Activated CD8-positive, alpha-beta memory T cell treated with anti-CD3 and anti-CD28 coated beads for 48 hours (primary cell): Measurements from ENCODE around the gene CCL11.

Experiments used
- DNase-seq, 3 experiments: peaks; one replicate each; pipeline ENCODE4 v3.0.0-alpha.2; 2020; ENCODE audit warnings: low read depth in 2 of 3, low spot score in 2 of 3

The CCL11 gene

GRCh38 chr17:34285286-34285792 is at the start of gene CCL11:
Gene CCL11, plus strand, starts transcription at chr17:34285742. Its CDS starts 67 bp downstream, at chr17:34285809.
- no peak for DNase-seq

- no peak for DNase-seq
Observed at GRCh38 chr17:34236281-34236892, 49.2 kb upstream of the CCL11 start.

- DNase-seq = no peak
Observed at GRCh38 chr17:34237458-34237857, 48.1 kb upstream of the CCL11 start.

- DNase-seq = no peak
Observed at GRCh38 chr17:34241062-34241461, 44.5 kb upstream of the CCL11 start.

- no peak for DNase-seq
Observed at GRCh38 chr17:34242587-34243363, 42.8 kb upstream of the CCL11 start.

- no peak for DNase-seq
Observed at GRCh38 chr17:34243364-34244320, 41.9 kb upstream of the CCL11 start.

- no peak for DNase-seq
Observed at GRCh38 chr17:34245351-34245905, 40.1 kb upstream of the CCL11 start.

- no peak for DNase-seq
Observed at GRCh38 chr17:34246446-34246845, 39.1 kb upstream of the CCL11 start.

GRCh38 chr17:34246881-34247280 is 38.7 kb upstream of the CCL11 start:
- DNase-seq = no peak

- DNase-seq = no peak
Observed at GRCh38 chr17:34248511-34249024, 37.0 kb upstream of the CCL11 start.

GRCh38 chr17:34249061-34249460 is 36.5 kb upstream of the CCL11 start:
- no peak for DNase-seq

- no peak for DNase-seq
Observed at GRCh38 chr17:34249478-34249877, 36.1 kb upstream of the CCL11 start.

- no peak for DNase-seq
Observed at GRCh38 chr17:34251186-34251585, 34.4 kb upstream of the CCL11 start.

- no peak for DNase-seq
Observed at GRCh38 chr17:34252095-34252443, 33.5 kb upstream of the CCL11 start.

GRCh38 chr17:34252444-34253138 is 33.0 kb upstream of the CCL11 start:
- no peak for DNase-seq

GRCh38 chr17:34253139-34253525 is 32.4 kb upstream of the CCL11 start:
- no peak for DNase-seq

GRCh38 chr17:34254146-34254545 is 31.4 kb upstream of the CCL11 start:
- DNase-seq = no peak

GRCh38 chr17:34254651-34255380 is 30.7 kb upstream of the CCL11 start, which contains the start of gene CCL2:
Gene CCL2, plus strand, starts transcription at chr17:34255285. Its CDS starts 65 bp downstream, at chr17:34255350.
- DNase-seq = no peak

- no peak for DNase-seq
Observed at GRCh38 chr17:34255381-34255732, 30.2 kb upstream of the CCL11 start.

GRCh38 chr17:34255841-34256240 is 29.7 kb upstream of the CCL11 start:
- no peak for DNase-seq
